GM12872 (cell line): ENCODE data around the gene RTP2.

ENCODE experiments used
- CTCF ChIP-seq: IDR thresholded peaks from 3 replicates; pipeline ENCODE4 v1.5.1; 2011; ENCODE audit warnings: low read depth, mild to moderate bottlenecking, low read length, moderate library complexity; ENCODE audit not compliant: insufficient read depth

Gene RTP2

GRCh38 chr3:187677604-187678003 is 24.8 kb downstream of the RTP2 start:
- no peak for TF ChIP-seq CTCF

- no peak for TF ChIP-seq CTCF
Observed at GRCh38 chr3:187673012-187673411, 29.3 kb downstream of the RTP2 start.

GRCh38 chr3:187669675-187670504 is 32.5 kb downstream of the RTP2 start, which contains the start of gene SST:
SST (minus strand) TSS chr3:187670394; CDS start chr3:187670291, 103 bp downstream.
- TF ChIP-seq CTCF, result no peak

- no peak for TF ChIP-seq CTCF
Observed at GRCh38 chr3:187667526-187667925, 34.8 kb downstream of the RTP2 start.

- TF ChIP-seq CTCF, result no peak
Observed at GRCh38 chr3:187665764-187666402, 36.5 kb downstream of the RTP2 start.

GRCh38 chr3:187665010-187665409 is 37.3 kb downstream of the RTP2 start:
- no peak for TF ChIP-seq CTCF

GRCh38 chr3:187662848-187663409 is 39.4 kb downstream of the RTP2 start:
- no peak for TF ChIP-seq CTCF
